ELF-1 (cell line): ENCODE data around the gene LINC00237.

Experiments used
- DNase-seq: peaks from one replicate; pipeline ENCODE4 v3.0.0-alpha.2; 2016; ENCODE audit warnings: low read depth, low spot score

The LINC00237 gene

DNA sequence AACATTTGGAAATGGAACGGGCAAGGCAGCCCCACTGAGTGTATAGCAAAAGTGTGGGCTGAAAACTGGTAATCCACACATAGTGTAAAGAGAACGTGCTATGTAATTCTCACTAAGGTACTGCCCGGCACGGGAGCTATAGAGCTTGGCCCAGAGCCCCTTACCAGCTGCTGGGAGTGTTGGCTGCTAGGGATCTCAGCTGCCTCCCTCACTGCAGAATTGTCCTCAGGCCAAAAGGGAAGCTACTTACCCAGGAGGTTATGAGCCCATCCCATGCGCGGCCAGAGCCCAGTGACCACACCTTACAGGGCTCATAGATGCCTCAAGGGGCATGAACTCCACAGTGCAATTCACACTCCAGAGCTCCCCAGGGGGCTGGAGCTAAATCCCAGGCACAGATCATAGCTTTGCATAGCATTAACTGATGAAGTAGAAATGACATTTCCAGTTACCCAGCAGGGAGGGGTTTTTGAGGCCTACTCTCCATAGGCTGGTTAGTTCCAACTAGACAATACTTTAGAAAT, 56.8 kb downstream of the LINC00237 start:
- no peak for DNase-seq

DNA sequence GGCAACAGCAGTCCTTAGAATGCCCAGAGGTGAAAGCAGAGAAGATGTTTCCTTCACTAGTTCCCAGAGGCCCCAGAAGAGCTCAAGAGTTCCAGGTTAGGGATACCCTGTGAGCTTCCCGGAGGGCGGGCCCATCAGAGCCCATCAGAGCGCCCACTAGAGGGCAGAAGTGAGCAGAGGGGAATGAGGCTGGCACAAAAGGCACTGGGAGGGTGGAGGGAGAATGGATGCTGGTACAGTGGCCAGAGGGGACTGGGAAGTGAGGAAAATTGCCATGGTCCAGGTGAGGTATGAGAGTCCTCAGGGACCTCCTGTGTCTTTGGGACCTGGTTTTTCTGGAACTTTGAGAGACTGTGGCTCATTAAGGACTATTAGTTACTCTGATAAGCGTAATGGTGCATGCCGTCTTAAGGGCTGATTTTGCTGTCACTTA, 57.3 kb downstream of the LINC00237 start:
- peak; percentile 70 for DNase-seq

DNA sequence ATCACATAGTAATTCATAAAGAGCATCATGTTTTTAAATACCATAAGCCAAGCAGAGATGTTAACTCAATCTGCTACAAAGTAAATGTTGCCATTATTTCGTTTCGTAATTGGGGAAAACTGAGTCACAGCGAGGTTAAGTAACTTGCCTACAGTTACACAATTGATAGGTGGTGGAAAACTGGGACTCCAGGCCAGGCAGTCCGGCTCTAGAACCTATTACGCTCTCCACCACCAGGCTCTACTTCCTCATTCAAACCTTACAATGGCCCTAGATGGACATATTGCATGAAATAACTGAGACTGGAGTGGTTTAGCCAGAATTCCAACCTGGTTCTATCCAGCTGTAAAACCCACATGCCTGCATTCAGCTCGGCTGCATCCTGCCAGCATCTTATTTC, 58.2 kb downstream of the LINC00237 start:
- no peak for DNase-seq

DNA sequence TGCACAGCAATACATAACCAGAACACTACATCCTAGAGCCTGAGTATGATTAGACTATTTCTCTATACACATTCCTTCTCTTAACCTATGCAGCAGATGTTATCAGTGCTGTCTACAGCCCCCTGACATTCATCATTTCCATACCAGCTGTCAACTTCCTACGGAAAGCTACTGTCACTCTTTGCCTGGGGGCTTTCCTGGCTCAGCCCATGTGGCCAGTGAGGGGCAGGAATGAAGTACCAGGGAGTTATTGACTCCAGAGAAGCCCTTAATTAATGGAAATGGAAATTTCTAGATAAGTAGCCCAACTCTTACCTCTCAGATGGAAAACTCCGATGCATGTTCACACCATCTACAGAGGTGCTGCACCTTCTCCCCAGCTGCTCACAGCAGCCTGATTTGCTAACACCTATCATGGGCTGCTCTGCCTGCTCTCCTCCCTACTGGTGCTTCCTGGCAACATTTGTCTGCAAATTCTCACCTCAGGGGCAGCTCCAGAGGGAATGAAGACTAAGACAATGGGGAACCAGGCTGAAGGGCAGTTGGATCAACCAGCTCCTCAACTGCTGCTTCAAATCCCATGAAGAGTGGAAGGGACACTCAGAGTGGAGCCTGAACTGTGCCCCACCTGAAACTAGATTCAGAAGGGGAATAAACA, 59.6 kb downstream of the LINC00237 start:
- DNase-seq, result no peak
